H1 (cell line): ENCODE measurements around the gene ASCC3.
A peak's percentile ranks its signal among the peaks of the same experiment; 100 is the strongest.

Source experiments
- EP300 ChIP-seq, 2 experiments: IDR thresholded peaks; 1 replicate in 1 of 2; 2 replicates in 1 of 2; pipeline ENCODE4 v1.6.1; 2011 to 2012; ENCODE audit warnings: low read depth in 2 of 2, low read length in 2 of 2, mild to moderate bottlenecking in 2 of 2, borderline replicate concordance in 1 of 2, inconsistent platforms in 1 of 2, moderate library complexity in 1 of 2
- GABPA ChIP-seq: IDR thresholded peaks from 2 replicates; pipeline ENCODE4 v1.6.1; 2011; ENCODE audit warnings: mild to moderate bottlenecking, low read length, moderate library complexity, borderline replicate concordance; ENCODE audit not compliant: insufficient read depth
- HDAC6 ChIP-seq: IDR thresholded peaks from one replicate; pipeline ENCODE4 v1.7.1; 2012; ENCODE audit warnings: low read depth, mild to moderate bottlenecking, inconsistent platforms, low read length, moderate library complexity
- KDM4A ChIP-seq: IDR thresholded peaks from one replicate; pipeline ENCODE4 v1.7.1; 2012; ENCODE audit warnings: low read depth, mild to moderate bottlenecking, moderate library complexity, low read length, inconsistent platforms; ENCODE audit not compliant: severe bottlenecking
- POLR2A ChIP-seq, 2 experiments: IDR thresholded peaks; 1 replicate in 1 of 2; 2 replicates in 1 of 2; pipeline ENCODE4 v1.6.1; 2011; ENCODE audit warnings: low read depth in 2 of 2, low read length in 2 of 2, mild to moderate bottlenecking in 2 of 2; ENCODE audit errors: control extremely low read depth in 1 of 2
- POLR2AphosphoS5 ChIP-seq: IDR thresholded peaks from 2 replicates; pipeline ENCODE4 v1.6.1; 2011; ENCODE audit warnings: low read depth, low read length
- RNF2 ChIP-seq: fragments of 200-900, 300-1000 bp; sonication (generic); IDR thresholded peaks from 2 replicates; pipeline ENCODE4 v1.7.1; 2016; ENCODE audit warnings: borderline replicate concordance, low read depth, mild to moderate bottlenecking, antibody characterized with exemption, low read length; ENCODE audit not compliant: poor library complexity, severe bottlenecking; ENCODE audit errors: missing control alignments
- SIRT6 ChIP-seq: IDR thresholded peaks from one replicate; pipeline ENCODE4 v1.7.1; 2012; ENCODE audit warnings: low read length, inconsistent platforms
- SP1 ChIP-seq: IDR thresholded peaks from 2 replicates; pipeline ENCODE4 v1.6.1; 2011; ENCODE audit warnings: low read depth, low read length
- TF ChIP-seq, protein P1 (sequence below), 3 experiments: IDR thresholded peaks; 1 replicate in 2 of 3; 2 replicates in 1 of 3; pipeline versions ENCODE4 v1.5.1 to v1.6.1; 2011; ENCODE audit warnings: low read length in 3 of 3, mild to moderate bottlenecking in 3 of 3, inconsistent platforms in 2 of 3, low read depth in 1 of 3, moderate library complexity in 1 of 3; ENCODE audit not compliant: insufficient read depth in 1 of 3; ENCODE audit errors: control extremely low read depth in 1 of 3

DNA sequence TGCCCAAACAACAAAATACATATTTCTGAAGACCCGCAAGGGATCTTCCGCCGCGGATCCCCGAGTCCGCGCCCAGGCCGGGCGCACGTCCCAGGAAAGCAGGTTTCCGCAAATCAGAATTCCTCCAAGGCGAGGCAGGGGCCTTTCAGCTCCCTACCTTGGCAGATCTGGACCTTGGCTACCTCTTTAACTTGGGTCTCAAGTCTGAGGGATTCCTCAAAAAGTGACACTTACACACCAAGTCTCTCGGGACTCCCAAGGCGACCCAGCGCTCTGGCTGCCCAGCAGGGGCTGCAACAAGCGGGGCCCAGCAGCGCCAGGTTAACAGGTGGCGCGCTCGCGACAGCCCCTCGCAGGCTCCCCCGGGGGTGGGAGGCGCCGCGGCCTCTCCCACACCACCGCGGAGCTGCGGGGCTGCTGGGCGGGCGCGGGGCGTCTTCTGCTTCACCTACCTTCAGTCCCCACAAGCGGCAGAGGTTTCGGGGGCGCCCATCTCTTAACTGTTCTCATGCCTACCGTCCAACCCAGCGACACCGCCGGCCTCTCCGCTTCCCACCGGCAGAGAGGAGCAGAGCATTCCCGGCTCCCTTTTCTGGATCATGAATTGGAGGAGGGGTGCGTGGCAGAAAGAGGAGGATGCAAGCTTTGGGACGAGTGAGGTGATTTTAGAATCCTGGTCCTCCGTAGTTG, 416.8 kb downstream of the ASCC3 start:
- peak; percentile 33 for TF ChIP-seq KDM4A
- TF ChIP-seq, protein P1, sequence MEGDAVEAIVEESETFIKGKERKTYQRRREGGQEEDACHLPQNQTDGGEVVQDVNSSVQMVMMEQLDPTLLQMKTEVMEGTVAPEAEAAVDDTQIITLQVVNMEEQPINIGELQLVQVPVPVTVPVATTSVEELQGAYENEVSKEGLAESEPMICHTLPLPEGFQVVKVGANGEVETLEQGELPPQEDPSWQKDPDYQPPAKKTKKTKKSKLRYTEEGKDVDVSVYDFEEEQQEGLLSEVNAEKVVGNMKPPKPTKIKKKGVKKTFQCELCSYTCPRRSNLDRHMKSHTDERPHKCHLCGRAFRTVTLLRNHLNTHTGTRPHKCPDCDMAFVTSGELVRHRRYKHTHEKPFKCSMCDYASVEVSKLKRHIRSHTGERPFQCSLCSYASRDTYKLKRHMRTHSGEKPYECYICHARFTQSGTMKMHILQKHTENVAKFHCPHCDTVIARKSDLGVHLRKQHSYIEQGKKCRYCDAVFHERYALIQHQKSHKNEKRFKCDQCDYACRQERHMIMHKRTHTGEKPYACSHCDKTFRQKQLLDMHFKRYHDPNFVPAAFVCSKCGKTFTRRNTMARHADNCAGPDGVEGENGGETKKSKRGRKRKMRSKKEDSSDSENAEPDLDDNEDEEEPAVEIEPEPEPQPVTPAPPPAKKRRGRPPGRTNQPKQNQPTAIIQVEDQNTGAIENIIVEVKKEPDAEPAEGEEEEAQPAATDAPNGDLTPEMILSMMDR (IDR thresholded peaks at IDR 0.05; ENCODE audit: control extremely low read depth in 1 of 3, insufficient read depth in 1 of 3, low read depth in 1 of 3, low read length in 3 of 3), result no peak
- TF ChIP-seq SP1, result no peak
- no peak for TF ChIP-seq POLR2A (IDR thresholded peaks at IDR 0.05; ENCODE audit: control extremely low read depth in 1 of 2, low read depth in 2 of 2, low read length in 2 of 2)
- no peak for TF ChIP-seq SIRT6
- TF ChIP-seq POLR2AphosphoS5, result no peak
- no peak for TF ChIP-seq HDAC6
- no peak for TF ChIP-seq RNF2
- no peak for TF ChIP-seq GABPA
- no peak for TF ChIP-seq EP300 (IDR thresholded peaks at IDR 0.05; ENCODE audit: borderline replicate concordance in 1 of 2, low read depth in 2 of 2, low read length in 2 of 2)
